ENCODE data around the gene CPD.

DNA sequence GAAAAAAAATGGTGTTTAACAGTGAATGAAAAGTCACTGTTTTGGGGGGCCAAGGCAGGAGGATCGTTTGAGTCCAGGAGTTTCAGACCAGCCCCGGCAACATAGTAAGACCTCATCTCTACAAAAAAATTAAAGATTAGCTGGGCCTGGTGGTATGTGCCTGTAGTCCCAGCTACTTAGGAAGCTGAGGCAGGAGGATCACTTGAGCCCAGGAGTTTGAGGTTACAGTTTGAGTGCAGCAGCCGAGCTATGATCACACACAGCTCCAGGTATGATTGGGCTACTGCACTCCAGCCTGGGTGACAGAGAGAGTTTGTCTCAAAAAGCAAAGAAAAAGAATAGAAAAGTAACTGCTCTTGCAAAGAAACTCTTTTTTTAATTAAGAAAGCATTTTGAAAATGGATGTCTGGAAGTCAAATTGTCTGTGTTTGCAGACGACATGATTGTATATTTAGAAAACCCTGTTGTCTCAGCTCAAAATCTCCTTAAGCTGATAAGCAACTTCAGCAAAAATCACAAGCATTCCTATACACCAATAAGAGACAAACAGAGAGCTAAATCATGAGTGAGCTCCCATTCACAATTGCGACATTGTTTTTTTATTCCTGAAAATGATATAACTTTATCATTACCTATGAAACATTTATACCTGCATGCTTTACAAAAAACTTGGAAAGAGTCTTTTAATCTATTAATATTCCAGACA is 20.5 kb upstream of the CPD start:
- TF ChIP-seq CTCF (IDR thresholded peaks at IDR 0.05) (no peak), EP300 (IDR thresholded peaks at IDR 0.05) (no peak), POLR2A (IDR thresholded peaks at IDR 0.05) (no peak)
